ENCODE results near the gene PDLIM1. TPM values are rescaled to one million over a fixed set of nuclear protein-coding genes. Genes with fewer than 3 reads are reported as not detected.

PDLIM1 gene
- not detected in 2 replicates for total RNA-seq (2014; rRNA removed; shearing (Covaris generic))

GRCh38 chr10:95290461-95291364 is at the start of gene PDLIM1:
Gene PDLIM1, minus strand, starts transcription at chr10:95291003. Its CDS starts 88 bp downstream, at chr10:95290915.
- in situ Hi-C loops (cut with HindIII; ENCODE audit: low sequenced_read_pairs): no loop called here
- no peak for DNase-seq (ENCODE audit: low spot score)

GRCh38 chr10:95339863-95340262 is 49.1 kb upstream of the PDLIM1 start:
- in situ Hi-C loops (cut with HindIII; ENCODE audit: low sequenced_read_pairs): no loop called here
- no peak for DNase-seq (ENCODE audit: low spot score)

GRCh38 chr10:95337423-95338160 is 46.8 kb upstream of the PDLIM1 start:
- in situ Hi-C loops (cut with HindIII; ENCODE audit: low sequenced_read_pairs): no loop called here
- no peak for DNase-seq (ENCODE audit: low spot score)

GRCh38 chr10:95336702-95337101 is 45.9 kb upstream of the PDLIM1 start:
- in situ Hi-C loops (cut with HindIII; ENCODE audit: low sequenced_read_pairs): no loop called here
- DNase-seq (ENCODE audit: low spot score): no peak

- DNase-seq (ENCODE audit: low spot score): no peak
- in situ Hi-C loops (cut with HindIII; ENCODE audit: low sequenced_read_pairs): no loop called here
Observed at GRCh38 chr10:95335933-95336699, 45.3 kb upstream of the PDLIM1 start.

GRCh38 chr10:95334805-95335144 is 44.0 kb upstream of the PDLIM1 start:
- in situ Hi-C loops (cut with HindIII; ENCODE audit: low sequenced_read_pairs): no loop called here
- DNase-seq (ENCODE audit: low spot score): peak; percentile 51

GRCh38 chr10:95333997-95334804 is 43.4 kb upstream of the PDLIM1 start:
- in situ Hi-C loops (cut with HindIII; ENCODE audit: low sequenced_read_pairs): no loop called here
- DNase-seq (ENCODE audit: low spot score): no peak

GRCh38 chr10:95332666-95333249 is 42.0 kb upstream of the PDLIM1 start:
- in situ Hi-C loops (cut with HindIII; ENCODE audit: low sequenced_read_pairs): no loop called here
- DNase-seq (ENCODE audit: low spot score): no peak

GRCh38 chr10:95331596-95332130 is 40.9 kb upstream of the PDLIM1 start:
- no peak for DNase-seq (ENCODE audit: low spot score)
- in situ Hi-C loops (cut with HindIII; ENCODE audit: low sequenced_read_pairs): no loop called here

GRCh38 chr10:95330966-95331453 is 40.2 kb upstream of the PDLIM1 start:
- in situ Hi-C loops (cut with HindIII; ENCODE audit: low sequenced_read_pairs): no loop called here
- no peak for DNase-seq (ENCODE audit: low spot score)

GRCh38 chr10:95329296-95329695 is 38.5 kb upstream of the PDLIM1 start:
- DNase-seq (ENCODE audit: low spot score): no peak
- in situ Hi-C loops (cut with HindIII; ENCODE audit: low sequenced_read_pairs): no loop called here

- DNase-seq (ENCODE audit: low spot score): no peak
- in situ Hi-C loops (cut with HindIII; ENCODE audit: low sequenced_read_pairs): no loop called here
Observed at GRCh38 chr10:95328013-95328412, 37.2 kb upstream of the PDLIM1 start.

- in situ Hi-C loops (cut with HindIII; ENCODE audit: low sequenced_read_pairs): no loop called here
Observed at GRCh38 chr10:95327367-95327766, 36.6 kb upstream of the PDLIM1 start.

GRCh38 chr10:95326396-95326795 is 35.6 kb upstream of the PDLIM1 start:
- no peak for DNase-seq (ENCODE audit: low spot score)
- in situ Hi-C loops (cut with HindIII; ENCODE audit: low sequenced_read_pairs): no loop called here

More at GRCh38 chr10:95327367-95327766, 36.6 kb upstream of the PDLIM1 start:
- no peak for DNase-seq (ENCODE audit: low spot score)

- in situ Hi-C loops (cut with HindIII; ENCODE audit: low sequenced_read_pairs): no loop called here
Observed at GRCh38 chr10:95325863-95326262, 35.1 kb upstream of the PDLIM1 start.

GRCh38 chr10:95324436-95325268 is 33.8 kb upstream of the PDLIM1 start:
- no peak for DNase-seq (ENCODE audit: low spot score)
- in situ Hi-C loops (cut with HindIII; ENCODE audit: low sequenced_read_pairs): no loop called here

More at GRCh38 chr10:95325863-95326262, 35.1 kb upstream of the PDLIM1 start:
- no peak for DNase-seq (ENCODE audit: low spot score)

Measured in G401 (cell line).